SK-N-SH (cell line): Measurements from ENCODE around the gene ANXA9.

ENCODE experiments used
- CTCF ChIP-seq: fragments of 200-600 bp; sonication (generic); IDR thresholded peaks from 2 replicates; pipeline ENCODE4 v1.6.1; 2017; ENCODE audit warnings: antibody characterized with exemption, mild to moderate bottlenecking, moderate library complexity
- EP300 ChIP-seq, 2 experiments: IDR thresholded peaks; 2 replicates each; pipeline versions ENCODE4 v1.4.0 to v1.6.1; 2012; ENCODE audit warnings: borderline replicate concordance in 1 of 2, low read depth in 1 of 2, low read length in 1 of 2
- EZH2phosphoT487 ChIP-seq: fragments of 200-600 bp; sonication (generic); IDR thresholded peaks from 2 replicates; pipeline ENCODE4 v1.6.1; 2017; ENCODE audit warnings: low read depth, mixed run types, mild to moderate bottlenecking, antibody characterized with exemption, moderate library complexity, borderline replicate concordance
- FOSL2 ChIP-seq: IDR thresholded peaks from 2 replicates; pipeline ENCODE4 v1.4.0; 2012; ENCODE audit warnings: low read depth, mild to moderate bottlenecking, moderate library complexity, borderline replicate concordance
- FOXJ3 ChIP-seq: sonication (generic); formaldehyde crosslinking; IDR thresholded peaks from 2 replicates; pipeline ENCODE4 v1.5.1; 2020; ENCODE audit warnings: mild to moderate bottlenecking, missing genetic modification reagents
- MAX ChIP-seq: IDR thresholded peaks from 2 replicates; pipeline ENCODE4 v1.4.0; 2012; ENCODE audit warnings: low read depth
- POLR2AphosphoS5 ChIP-seq: IDR thresholded peaks from 2 replicates; pipeline ENCODE4 v1.6.1; 2012; ENCODE audit warnings: low read depth, low read length
- RFX5 ChIP-seq: IDR thresholded peaks from 2 replicates; pipeline ENCODE4 v1.6.1; 2012; ENCODE audit warnings: mild to moderate bottlenecking, improper control_type of control experiment, low read length
- RXRA ChIP-seq: IDR thresholded peaks from 2 replicates; pipeline ENCODE4 v1.4.0; 2012; ENCODE audit warnings: low read depth, mild to moderate bottlenecking, borderline replicate concordance
- SMC3 ChIP-seq: IDR thresholded peaks from 2 replicates; pipeline ENCODE4 v1.6.1; 2012; ENCODE audit warnings: low read depth, low read length, improper control_type of control experiment
- USF1 ChIP-seq: IDR thresholded peaks from 2 replicates; pipeline ENCODE4 v1.4.0; 2012; ENCODE audit warnings: low read depth, borderline replicate concordance
- YY1 ChIP-seq: IDR thresholded peaks from 2 replicates; pipeline ENCODE4 v1.4.0; 2012; ENCODE audit warnings: low read depth, mild to moderate bottlenecking

- TF ChIP-seq EZH2phosphoT487 (no peak), USF1 (no peak), MAX (no peak), YY1 (no peak), POLR2AphosphoS5 (no peak), RXRA (no peak), SMC3 (no peak), CTCF (no peak), EP300 (IDR thresholded peaks at IDR 0.05; ENCODE audit: borderline replicate concordance in 1 of 2, low read depth in 1 of 2, low read length in 1 of 2) (no peak), FOSL2 (no peak), FOXJ3 (CRISPR knock-in tag) (no peak), RFX5 (no peak)
Measured at GRCh38 chr1:151003180-151003579, 21.1 kb downstream of the ANXA9 start.
